ENCODE results near the gene LRP1B.

- TF ChIP-seq, protein P1, sequence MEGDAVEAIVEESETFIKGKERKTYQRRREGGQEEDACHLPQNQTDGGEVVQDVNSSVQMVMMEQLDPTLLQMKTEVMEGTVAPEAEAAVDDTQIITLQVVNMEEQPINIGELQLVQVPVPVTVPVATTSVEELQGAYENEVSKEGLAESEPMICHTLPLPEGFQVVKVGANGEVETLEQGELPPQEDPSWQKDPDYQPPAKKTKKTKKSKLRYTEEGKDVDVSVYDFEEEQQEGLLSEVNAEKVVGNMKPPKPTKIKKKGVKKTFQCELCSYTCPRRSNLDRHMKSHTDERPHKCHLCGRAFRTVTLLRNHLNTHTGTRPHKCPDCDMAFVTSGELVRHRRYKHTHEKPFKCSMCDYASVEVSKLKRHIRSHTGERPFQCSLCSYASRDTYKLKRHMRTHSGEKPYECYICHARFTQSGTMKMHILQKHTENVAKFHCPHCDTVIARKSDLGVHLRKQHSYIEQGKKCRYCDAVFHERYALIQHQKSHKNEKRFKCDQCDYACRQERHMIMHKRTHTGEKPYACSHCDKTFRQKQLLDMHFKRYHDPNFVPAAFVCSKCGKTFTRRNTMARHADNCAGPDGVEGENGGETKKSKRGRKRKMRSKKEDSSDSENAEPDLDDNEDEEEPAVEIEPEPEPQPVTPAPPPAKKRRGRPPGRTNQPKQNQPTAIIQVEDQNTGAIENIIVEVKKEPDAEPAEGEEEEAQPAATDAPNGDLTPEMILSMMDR (IDR thresholded peaks at IDR 0.05), result no peak
- TF ChIP-seq POLR2A (IDR thresholded peaks at IDR 0.05), result no peak
These were observed 1553.4 kb downstream of the LRP1B start for GRCh38 chr2:140577453-140577852.

Measured in tibial nerve (tissue), 3 donors.